Measurements from ENCODE around the gene HSD17B8. TPM values are rescaled to one million over a fixed set of nuclear protein-coding genes. Genes with fewer than 3 reads are reported as not detected.

Gene HSD17B8
- polyA plus RNA-seq, 1 of the 3 experiments (the other 2 are of a cell fraction): 37.5 TPM

DNA sequence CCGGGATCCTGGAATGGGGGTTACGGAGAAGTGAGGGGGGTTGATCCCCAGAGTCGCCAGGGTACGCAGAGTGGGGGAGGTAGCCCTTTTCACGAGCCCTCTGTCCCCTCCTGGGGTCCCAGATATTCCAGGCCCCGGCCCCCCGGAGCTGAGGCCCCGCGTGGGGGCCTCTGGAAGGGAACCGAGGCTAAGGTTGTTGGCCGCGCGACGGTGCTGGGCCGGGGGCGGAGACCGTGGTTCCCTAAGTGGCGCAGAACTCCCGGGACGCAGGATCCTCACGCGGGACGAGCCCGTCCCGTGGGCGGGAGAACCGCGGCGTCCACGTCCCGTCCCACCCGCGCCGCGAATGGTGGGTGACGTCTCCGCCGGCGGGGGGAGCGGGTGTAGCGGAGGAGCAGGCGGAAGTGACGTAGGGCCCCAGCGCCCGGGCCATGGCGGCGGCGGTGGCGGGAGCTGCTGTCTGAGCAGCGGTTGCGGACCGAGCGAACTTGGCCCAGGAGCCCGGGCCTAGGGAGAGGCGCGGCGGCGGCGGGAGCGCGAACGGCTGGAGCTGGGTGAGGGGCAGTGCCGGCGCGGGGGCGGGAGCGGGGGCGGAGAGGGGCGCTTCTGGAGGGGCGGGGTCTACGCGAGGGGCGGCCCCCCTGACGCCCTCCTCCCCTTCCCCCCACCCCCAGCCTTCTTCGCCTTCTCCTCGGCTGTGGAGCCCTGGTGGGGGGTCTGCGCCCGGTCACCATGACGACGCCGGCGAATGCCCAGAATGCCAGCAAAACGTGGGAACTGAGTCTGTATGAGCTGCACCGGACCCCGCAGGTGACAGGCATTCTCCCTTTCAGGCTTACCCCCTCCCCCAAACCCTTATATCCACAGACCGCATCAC, 3.9 kb downstream of the HSD17B8 start, which contains the start of gene RING1:
Gene RING1 (plus strand): TSS at position 410 of the 877 bp plus-strand sequence. CDS start 323 bp downstream, at position 733.
- CTCF ChIA-PET: interaction anchor here (0.9 to 3.5 kb wide), 9 partner anchors 10 to 194 kb away, joined by 3 to 27 read pairs (median 4); no protein-coding TSS in a partner anchor
- peak; percentile 96 for DNase-seq
- TF ChIP-seq, protein P1, sequence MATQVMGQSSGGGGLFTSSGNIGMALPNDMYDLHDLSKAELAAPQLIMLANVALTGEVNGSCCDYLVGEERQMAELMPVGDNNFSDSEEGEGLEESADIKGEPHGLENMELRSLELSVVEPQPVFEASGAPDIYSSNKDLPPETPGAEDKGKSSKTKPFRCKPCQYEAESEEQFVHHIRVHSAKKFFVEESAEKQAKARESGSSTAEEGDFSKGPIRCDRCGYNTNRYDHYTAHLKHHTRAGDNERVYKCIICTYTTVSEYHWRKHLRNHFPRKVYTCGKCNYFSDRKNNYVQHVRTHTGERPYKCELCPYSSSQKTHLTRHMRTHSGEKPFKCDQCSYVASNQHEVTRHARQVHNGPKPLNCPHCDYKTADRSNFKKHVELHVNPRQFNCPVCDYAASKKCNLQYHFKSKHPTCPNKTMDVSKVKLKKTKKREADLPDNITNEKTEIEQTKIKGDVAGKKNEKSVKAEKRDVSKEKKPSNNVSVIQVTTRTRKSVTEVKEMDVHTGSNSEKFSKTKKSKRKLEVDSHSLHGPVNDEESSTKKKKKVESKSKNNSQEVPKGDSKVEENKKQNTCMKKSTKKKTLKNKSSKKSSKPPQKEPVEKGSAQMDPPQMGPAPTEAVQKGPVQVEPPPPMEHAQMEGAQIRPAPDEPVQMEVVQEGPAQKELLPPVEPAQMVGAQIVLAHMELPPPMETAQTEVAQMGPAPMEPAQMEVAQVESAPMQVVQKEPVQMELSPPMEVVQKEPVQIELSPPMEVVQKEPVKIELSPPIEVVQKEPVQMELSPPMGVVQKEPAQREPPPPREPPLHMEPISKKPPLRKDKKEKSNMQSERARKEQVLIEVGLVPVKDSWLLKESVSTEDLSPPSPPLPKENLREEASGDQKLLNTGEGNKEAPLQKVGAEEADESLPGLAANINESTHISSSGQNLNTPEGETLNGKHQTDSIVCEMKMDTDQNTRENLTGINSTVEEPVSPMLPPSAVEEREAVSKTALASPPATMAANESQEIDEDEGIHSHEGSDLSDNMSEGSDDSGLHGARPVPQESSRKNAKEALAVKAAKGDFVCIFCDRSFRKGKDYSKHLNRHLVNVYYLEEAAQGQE (IDR thresholded peaks at IDR 0.05; ENCODE audit: low read depth, low read length): no peak
- peak; percentile 73 for TF ChIP-seq CHD2 (IDR thresholded peaks at IDR 0.05; ENCODE audit: low read length, partially characterized antibody)
- TF ChIP-seq TEAD4 (IDR thresholded peaks at IDR 0.05; ENCODE audit: borderline replicate concordance, insufficient read depth): no peak
- TF ChIP-seq, protein P2, sequence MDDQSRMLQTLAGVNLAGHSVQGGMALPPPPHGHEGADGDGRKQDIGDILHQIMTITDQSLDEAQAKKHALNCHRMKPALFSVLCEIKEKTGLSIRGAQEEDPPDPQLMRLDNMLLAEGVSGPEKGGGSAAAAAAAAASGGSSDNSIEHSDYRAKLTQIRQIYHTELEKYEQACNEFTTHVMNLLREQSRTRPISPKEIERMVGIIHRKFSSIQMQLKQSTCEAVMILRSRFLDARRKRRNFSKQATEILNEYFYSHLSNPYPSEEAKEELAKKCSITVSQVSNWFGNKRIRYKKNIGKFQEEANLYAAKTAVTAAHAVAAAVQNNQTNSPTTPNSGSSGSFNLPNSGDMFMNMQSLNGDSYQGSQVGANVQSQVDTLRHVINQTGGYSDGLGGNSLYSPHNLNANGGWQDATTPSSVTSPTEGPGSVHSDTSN (IDR thresholded peaks at IDR 0.05): peak; percentile 44; the same call in 1 of the 2 replicates
- TF ChIP-seq GATA2 (CRISPR knock-in tag; IDR thresholded peaks at IDR 0.05): no peak
- TF ChIP-seq EZH2phosphoT487 (IDR thresholded peaks at IDR 0.05; ENCODE audit: borderline replicate concordance, low read depth): no peak
- no peak for TF ChIP-seq FOXM1 (IDR thresholded peaks at IDR 0.05; ENCODE audit: low read depth)
- no peak for TF ChIP-seq SMC3 (IDR thresholded peaks at IDR 0.05; ENCODE audit: low read depth, low read length)
- TF ChIP-seq TCF12 (IDR thresholded peaks at IDR 0.05): no peak; the same call in 1 of the 2 replicates
- TF ChIP-seq GABPA (IDR thresholded peaks at IDR 0.05; ENCODE audit: low read depth): peak; percentile 80
- TF ChIP-seq NFIC (IDR thresholded peaks at IDR 0.05; ENCODE audit: borderline replicate concordance): no peak
- TF ChIP-seq, protein P3, sequence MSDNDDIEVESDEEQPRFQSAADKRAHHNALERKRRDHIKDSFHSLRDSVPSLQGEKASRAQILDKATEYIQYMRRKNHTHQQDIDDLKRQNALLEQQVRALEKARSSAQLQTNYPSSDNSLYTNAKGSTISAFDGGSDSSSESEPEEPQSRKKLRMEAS (IDR thresholded peaks at IDR 0.05; ENCODE audit: low read depth): peak; percentile 62
- TF ChIP-seq FOSL2 (IDR thresholded peaks at IDR 0.05; ENCODE audit: borderline replicate concordance, low read depth): no peak
- TF ChIP-seq SIN3A (IDR thresholded peaks at IDR 0.05; ENCODE audit: borderline replicate concordance, low read depth, low read length): peak; percentile 69; the same call in 1 of the 2 replicates
- TF ChIP-seq, protein P4, sequence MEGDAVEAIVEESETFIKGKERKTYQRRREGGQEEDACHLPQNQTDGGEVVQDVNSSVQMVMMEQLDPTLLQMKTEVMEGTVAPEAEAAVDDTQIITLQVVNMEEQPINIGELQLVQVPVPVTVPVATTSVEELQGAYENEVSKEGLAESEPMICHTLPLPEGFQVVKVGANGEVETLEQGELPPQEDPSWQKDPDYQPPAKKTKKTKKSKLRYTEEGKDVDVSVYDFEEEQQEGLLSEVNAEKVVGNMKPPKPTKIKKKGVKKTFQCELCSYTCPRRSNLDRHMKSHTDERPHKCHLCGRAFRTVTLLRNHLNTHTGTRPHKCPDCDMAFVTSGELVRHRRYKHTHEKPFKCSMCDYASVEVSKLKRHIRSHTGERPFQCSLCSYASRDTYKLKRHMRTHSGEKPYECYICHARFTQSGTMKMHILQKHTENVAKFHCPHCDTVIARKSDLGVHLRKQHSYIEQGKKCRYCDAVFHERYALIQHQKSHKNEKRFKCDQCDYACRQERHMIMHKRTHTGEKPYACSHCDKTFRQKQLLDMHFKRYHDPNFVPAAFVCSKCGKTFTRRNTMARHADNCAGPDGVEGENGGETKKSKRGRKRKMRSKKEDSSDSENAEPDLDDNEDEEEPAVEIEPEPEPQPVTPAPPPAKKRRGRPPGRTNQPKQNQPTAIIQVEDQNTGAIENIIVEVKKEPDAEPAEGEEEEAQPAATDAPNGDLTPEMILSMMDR (IDR thresholded peaks at IDR 0.05): no peak
- TF ChIP-seq JUND (IDR thresholded peaks at IDR 0.05): no peak
- TF ChIP-seq, protein P5, sequence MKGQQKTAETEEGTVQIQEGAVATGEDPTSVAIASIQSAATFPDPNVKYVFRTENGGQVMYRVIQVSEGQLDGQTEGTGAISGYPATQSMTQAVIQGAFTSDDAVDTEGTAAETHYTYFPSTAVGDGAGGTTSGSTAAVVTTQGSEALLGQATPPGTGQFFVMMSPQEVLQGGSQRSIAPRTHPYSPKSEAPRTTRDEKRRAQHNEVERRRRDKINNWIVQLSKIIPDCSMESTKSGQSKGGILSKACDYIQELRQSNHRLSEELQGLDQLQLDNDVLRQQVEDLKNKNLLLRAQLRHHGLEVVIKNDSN (IDR thresholded peaks at IDR 0.05; ENCODE audit: borderline replicate concordance, low read depth): no peak
- 0 out of 2 replicates have a peak, but pooled peaks have one; percentile 16 for TF ChIP-seq RFX5 (IDR thresholded peaks at IDR 0.05; ENCODE audit: low read length)
- TF ChIP-seq NRF1 (IDR thresholded peaks at IDR 0.05; ENCODE audit: low read depth, low read length): no peak
- TF ChIP-seq RCOR1 (IDR thresholded peaks at IDR 0.05; ENCODE audit: low read length): no peak
- no peak for TF ChIP-seq RXRA (IDR thresholded peaks at IDR 0.05; ENCODE audit: borderline replicate concordance, low read depth)
- TF ChIP-seq ELF1 (IDR thresholded peaks at IDR 0.05): no peak
- no peak for TF ChIP-seq FOXJ3 (CRISPR knock-in tag; IDR thresholded peaks at IDR 0.05)
- no peak for TF ChIP-seq RAD21 (IDR thresholded peaks at IDR 0.05; ENCODE audit: low read length)

More for the DNA sequence above, 3.9 kb downstream of the HSD17B8 start, which contains the start of gene RING1:
- Histone ChIP-seq H3K9me3 (no peaks in the 10 kb centered on the region), H3K4me2 (peak within 1 kb of the TSS; percentile 96), H3K27me3 (ENCODE audit: insufficient read depth) (no peaks in the 10 kb centered on the region), H3K9ac (peak within 1 kb of the TSS; percentile 95), H3K27ac (ENCODE audit: low read depth in 2 of 2, low read length in 1 of 2) (peak within 1 kb of the TSS; percentile 88 to 91), H3K4me1 (ENCODE audit: control insufficient read depth in 1 of 2, insufficient read depth in 2 of 2, low read depth in 1 of 2, low read length in 1 of 2) (peaks cover 20 to 42% of the 10 kb centered on the region in 2 experiments; a peak in 3 of 4 replicates), H3K9me2 (no peaks in the 10 kb centered on the region), H2AFZ (ENCODE audit: low read depth) (peak within 1 kb of the TSS; percentile 86), H3K36me3 (replicated peaks in 1 of 2; ENCODE audit: control insufficient read depth in 1 of 2, insufficient read depth in 2 of 2, low read length in 1 of 2) (peaks cover 11 to 24% of the 10 kb centered on the region in 2 experiments), H4K20me1 (ENCODE audit: insufficient read depth) (no peaks in the 10 kb centered on the region), H3F3A (replicated peaks; ENCODE audit: insufficient read depth) (peaks cover 20% of the 10 kb centered on the region), H3K4me3 (ENCODE audit: low read depth in 2 of 2, low read length in 1 of 2) (peak within 1 kb of the TSS; percentile 90 to 94), H3K79me2 (ENCODE audit: insufficient read depth) (peaks cover 21% of the 10 kb centered on the region; the same call in 1 of the 2 replicates)
- WGBS (ENCODE audit: low lambda C conversion rate): 0% methylated on average over 15 of the region's 86 CpGs
- POLR2A ChIA-PET: interaction anchor here (0.6 to 2.4 kb wide), 7 partner anchors 9 to 1013 kb away, joined by 3 to 18 read pairs (median 5); partner anchors contain the start of genes B3GALT4, RGL2, RPS18 and VPS52

Measured in SK-N-SH (cell line).